Activated CD4-positive, alpha-beta memory T cell treated with anti-CD3 and anti-CD28 coated beads, Interleukin-2, amount 10 ng/mL, durations not matched to agents 7 days and 5 days (primary cell): Measurements from ENCODE around the gene HSPB7. TPM values are rescaled to one million over a fixed set of nuclear protein-coding genes. Genes with fewer than 3 reads are reported as not detected.
"Not testable (repeated sequence)": the region's sequence is repeated elsewhere in the genome, so short reads cannot be mapped to it uniquely, and the experiment has no call there.

Experiments
- CTCF ChIA-PET: fragments of 350-600 bp; sonication (Branson Sonifier 250); formaldehyde crosslinking; loops from one replicate; lab custom pipeline; 2021; ENCODE audit warnings: antibody characterized with exemption, inconsistent platforms; lab: Charles Lee
- POLR2A ChIA-PET: fragments of 350-600 bp; sonication (Branson Sonifier 250); formaldehyde crosslinking; loops from one replicate; lab custom pipeline; 2021; ENCODE audit warnings: antibody characterized with exemption; lab: Charles Lee
- DNase-seq: peaks from one replicate; pipeline ENCODE4 v3.0.0-alpha.2; 2020
- H3K27ac Mint-ChIP-seq: one replicate; pipeline ENCODE4 v1.8.0; 2021; ENCODE audit warnings: mild to moderate bottlenecking, mixed read lengths
- H3K27me3 Mint-ChIP-seq: one replicate; pipeline ENCODE4 v1.8.0; 2021; ENCODE audit warnings: mixed read lengths
- H3K36me3 Mint-ChIP-seq: one replicate; pipeline ENCODE4 v1.8.0; 2021; ENCODE audit warnings: low read depth, mixed read lengths
- H3K4me1 Mint-ChIP-seq: one replicate; pipeline ENCODE4 v1.8.0; 2021; ENCODE audit warnings: mixed read lengths
- H3K4me3 Mint-ChIP-seq: one replicate; pipeline ENCODE4 v1.8.0; 2021; ENCODE audit warnings: mild to moderate bottlenecking, mixed read lengths
- H3K9me3 Mint-ChIP-seq: one replicate; pipeline ENCODE4 v1.8.0; 2021; ENCODE audit warnings: mixed read lengths
- total RNA-seq, 2 experiments: library from RNA; stranded (reverse); gene quantifications; one replicate each; pipeline ENCODE4 v1.2.3, GENCODE V29; 2021

The HSPB7 gene
- not detected for total RNA-seq

GRCh38 chr1:16017461-16018303, at the start of gene HSPB7:
Gene HSPB7 (minus strand): TSS chr1:16018043. CDS start chr1:16017963, 80 bp downstream.
- CTCF ChIA-PET: no interaction called here
- DNase-seq: no peak
- Mint-ChIP-seq H3K36me3 (no peaks in the 10 kb centered on the region), H3K27me3 (peaks cover 12% of the 10 kb centered on the region), H3K4me3 (no peak within 1 kb of the TSS), H3K9me3 (no peaks in the 10 kb centered on the region), H3K4me1 (no peaks in the 10 kb centered on the region), H3K27ac (no peak within 1 kb of the TSS)
- POLR2A ChIA-PET: no interaction called here

- Mint-ChIP-seq H3K9me3 (no peaks in the 10 kb centered on the region), H3K27me3 (peaks cover 17% of the 10 kb centered on the region), H3K27ac (peak overlapping the region; percentile 14), H3K4me3 (no peak overlapping the region), H3K4me1 (peaks cover 90% of the 10 kb centered on the region), H3K36me3 (peaks cover 5% of the 10 kb centered on the region)
- POLR2A ChIA-PET: no interaction called here
- DNase-seq: no peak
- CTCF ChIA-PET: interaction anchor here (0.6 to 11.1 kb wide), 4 partner anchors 13 to 276 kb away, joined by 3 to 88 read pairs (median 3); no protein-coding TSS in a partner anchor
Observed at GRCh38 chr1:16067127-16067768, 49.4 kb upstream of the HSPB7 start.

DNA sequence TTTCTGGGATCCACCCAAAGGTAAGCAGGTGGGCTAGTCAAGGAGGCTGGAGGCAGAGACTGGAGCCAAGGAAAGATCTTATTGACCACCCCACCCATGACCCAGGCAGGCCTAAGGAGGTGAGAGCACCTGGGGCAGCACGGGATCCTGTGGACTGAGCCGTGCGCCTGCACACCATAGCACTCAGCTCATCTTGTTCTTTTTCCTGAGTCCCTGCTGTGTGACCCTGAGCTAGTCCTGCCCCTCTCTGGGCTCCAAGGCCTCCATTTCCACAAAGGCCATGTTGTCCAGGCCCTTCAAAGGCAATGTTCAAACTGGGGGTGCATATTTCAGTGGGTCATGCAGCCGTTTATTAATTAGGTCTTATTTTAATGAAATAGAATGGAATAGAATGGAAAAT, 48.4 kb upstream of the HSPB7 start:
- H3K9me3 Mint-ChIP-seq: no peaks in the 10 kb centered on the region
- peaks cover 82% of the 10 kb centered on the region for H3K4me1 Mint-ChIP-seq
- no peak for DNase-seq
- peaks cover 5% of the 10 kb centered on the region for H3K36me3 Mint-ChIP-seq
- peaks cover 12% of the 10 kb centered on the region for H3K27me3 Mint-ChIP-seq
- no peak overlapping the region for H3K27ac Mint-ChIP-seq
- H3K4me3 Mint-ChIP-seq: no peak overlapping the region
- CTCF ChIA-PET: interaction anchor here (2.4 to 11.1 kb wide), 2 partner anchors 10 to 14 kb away, joined by 7 to 88 read pairs; no protein-coding TSS in a partner anchor
- POLR2A ChIA-PET: no interaction called here

- ChIA-PET POLR2A (interaction anchor here (0.6 to 1.8 kb wide), 2 partner anchors 8 to 142 kb away, joined by 3 to 6 read pairs; partner anchors contain the start of gene FAM131C), CTCF (interaction anchor here (0.9 to 11.1 kb wide), 4 partner anchors 8 to 15 kb away, joined by 3 to 88 read pairs (median 5); no protein-coding TSS in a partner anchor)
- Mint-ChIP-seq H3K4me1 (peaks cover 73% of the 10 kb centered on the region), H3K36me3 (peaks cover 5% of the 10 kb centered on the region), H3K9me3 (no peaks in the 10 kb centered on the region), H3K27me3 (peaks cover 12% of the 10 kb centered on the region), H3K27ac (peak overlapping the region; percentile 78), H3K4me3 (peak overlapping the region; percentile 67)
- no peak for DNase-seq
Observed at GRCh38 chr1:16065269-16065576, 47.4 kb upstream of the HSPB7 start.

DNA sequence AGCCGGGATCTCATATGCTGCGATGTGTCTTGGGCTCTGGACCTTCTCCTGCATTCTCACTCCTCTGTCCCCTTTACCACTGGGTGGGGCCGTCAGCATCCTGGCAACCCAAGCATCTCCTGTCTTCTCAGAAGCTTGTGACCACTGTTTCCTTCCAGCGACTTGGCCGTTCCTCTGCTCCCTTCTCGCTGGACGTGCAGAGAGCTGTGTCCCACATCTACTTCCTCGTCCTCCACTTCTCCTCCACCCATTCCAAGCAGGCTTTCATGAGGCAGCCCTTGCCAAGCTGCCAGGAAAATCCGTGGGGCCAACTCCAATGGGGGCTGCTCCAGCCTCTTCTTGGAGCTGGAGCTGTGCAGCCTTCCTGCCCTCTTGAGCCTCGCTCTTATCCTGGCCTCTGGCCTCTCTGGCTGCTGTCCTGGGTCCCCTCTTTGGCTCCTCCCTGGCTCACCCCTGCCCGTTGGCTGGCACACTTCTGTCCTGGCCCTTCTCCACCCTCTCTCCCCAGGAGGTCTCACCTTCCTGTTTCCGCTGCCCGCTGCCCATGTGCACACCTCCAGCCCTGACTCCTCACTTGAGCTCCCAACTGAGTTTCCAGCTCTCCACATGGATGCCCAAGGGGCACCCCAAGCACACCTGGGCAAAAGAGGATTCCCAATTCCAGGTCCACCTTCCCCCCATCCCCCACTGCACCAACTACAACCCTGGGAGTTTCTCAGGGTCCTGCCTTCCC, 46.9 kb upstream of the HSPB7 start:
- Mint-ChIP-seq H3K27ac (peak overlapping the region; percentile 78), H3K4me3 (peak overlapping the region; percentile 67), H3K4me1 (peaks cover 68% of the 10 kb centered on the region), H3K9me3 (no peaks in the 10 kb centered on the region), H3K27me3 (peaks cover 12% of the 10 kb centered on the region), H3K36me3 (peaks cover 5% of the 10 kb centered on the region)
- peak; percentile 40 for DNase-seq
- ChIA-PET CTCF (interaction anchor here (0.6 to 11.1 kb wide), 7 partner anchors 8 to 273 kb away, joined by 3 to 88 read pairs (median 3); no protein-coding TSS in a partner anchor), POLR2A (interaction anchor here (0.6 to 1.8 kb wide), 3 partner anchors 9 to 145 kb away, joined by 3 to 6 read pairs (median 4); partner anchors contain the start of gene FAM131C)

DNA sequence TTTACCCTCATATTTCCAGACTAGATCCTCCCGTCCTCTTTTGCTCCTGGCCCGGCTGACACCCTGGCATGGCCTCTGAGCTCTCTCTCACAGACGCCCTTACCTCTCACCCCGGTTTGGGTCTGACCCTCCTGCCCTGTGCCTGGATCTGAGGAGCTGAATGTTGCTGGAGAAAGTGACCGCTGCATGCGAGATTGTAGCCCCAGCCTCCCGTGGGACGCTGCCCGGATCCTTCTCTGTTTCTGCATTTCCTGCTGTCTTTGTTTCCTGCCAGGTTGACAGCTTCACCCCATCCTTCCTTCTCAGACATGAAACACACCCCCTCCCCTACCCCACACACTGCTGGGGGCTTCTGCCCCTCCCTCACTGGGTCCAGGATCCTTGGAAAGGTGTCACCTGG, 46.1 kb upstream of the HSPB7 start:
- Mint-ChIP-seq H3K4me1 (peaks cover 60% of the 10 kb centered on the region), H3K9me3 (no peaks in the 10 kb centered on the region), H3K36me3 (peaks cover 5% of the 10 kb centered on the region), H3K4me3 (peak overlapping the region; percentile 67), H3K27me3 (peaks cover 12% of the 10 kb centered on the region), H3K27ac (peak overlapping the region; percentile 78)
- no peak for DNase-seq
- ChIA-PET CTCF (interaction anchor here (0.6 to 11.1 kb wide), 6 partner anchors 8 to 272 kb away, joined by 3 to 88 read pairs (median 4); no protein-coding TSS in a partner anchor), POLR2A (interaction anchor here (1.0 to 1.8 kb wide), 2 partner anchors 9 to 144 kb away, joined by 4 to 6 read pairs; partner anchors contain the start of gene FAM131C)

GRCh38 chr1:16063226-16063829, 45.5 kb upstream of the HSPB7 start:
- Mint-ChIP-seq H3K4me1 (peaks cover 54% of the 10 kb centered on the region), H3K27ac (peak overlapping the region; percentile 78), H3K27me3 (peaks cover 9% of the 10 kb centered on the region), H3K36me3 (no peaks in the 10 kb centered on the region), H3K4me3 (peak overlapping the region; percentile 67), H3K9me3 (no peaks in the 10 kb centered on the region)
- DNase-seq: no peak
- POLR2A ChIA-PET: interaction anchor here (1.0 to 1.8 kb wide), 2 partner anchors 10 to 23 kb away, joined by 3 to 6 read pairs; partner anchors contain the start of gene FAM131C
- CTCF ChIA-PET: interaction anchor here (11.1 kb wide), 1 partner anchor 17 kb away, joined by 88 read pairs; no protein-coding TSS in a partner anchor

- H3K27ac Mint-ChIP-seq, H3K4me3 Mint-ChIP-seq, H3K27me3 Mint-ChIP-seq, CTCF ChIA-PET, H3K36me3 Mint-ChIP-seq, DNase-seq, H3K9me3 Mint-ChIP-seq: not testable (repeated sequence)
- POLR2A ChIA-PET: interaction anchor here (1.0 kb wide), 1 partner anchor 23 kb away, joined by 3 read pairs; no protein-coding TSS in a partner anchor
- H3K4me1 Mint-ChIP-seq: peaks cover 48% of the 10 kb centered on the region
Observed at GRCh38 chr1:16062687-16063075, 44.8 kb upstream of the HSPB7 start.

GRCh38 chr1:16061989-16062686, 44.3 kb upstream of the HSPB7 start:
- POLR2A ChIA-PET: interaction anchor here (1.0 kb wide), 1 partner anchor 22 kb away, joined by 3 read pairs; no protein-coding TSS in a partner anchor
- H3K36me3 Mint-ChIP-seq, DNase-seq, H3K27ac Mint-ChIP-seq, H3K9me3 Mint-ChIP-seq, CTCF ChIA-PET, H3K4me3 Mint-ChIP-seq, H3K27me3 Mint-ChIP-seq: not testable (repeated sequence)
- peaks cover 42% of the 10 kb centered on the region for H3K4me1 Mint-ChIP-seq

- POLR2A ChIA-PET: no interaction called here
- CTCF ChIA-PET: interaction anchor here (1.0 to 1.4 kb wide), 3 partner anchors 9 to 21 kb away, joined by 3 to 4 read pairs (median 4); no protein-coding TSS in a partner anchor
Observed at GRCh38 chr1:16061266-16061665, 43.4 kb upstream of the HSPB7 start.

DNA sequence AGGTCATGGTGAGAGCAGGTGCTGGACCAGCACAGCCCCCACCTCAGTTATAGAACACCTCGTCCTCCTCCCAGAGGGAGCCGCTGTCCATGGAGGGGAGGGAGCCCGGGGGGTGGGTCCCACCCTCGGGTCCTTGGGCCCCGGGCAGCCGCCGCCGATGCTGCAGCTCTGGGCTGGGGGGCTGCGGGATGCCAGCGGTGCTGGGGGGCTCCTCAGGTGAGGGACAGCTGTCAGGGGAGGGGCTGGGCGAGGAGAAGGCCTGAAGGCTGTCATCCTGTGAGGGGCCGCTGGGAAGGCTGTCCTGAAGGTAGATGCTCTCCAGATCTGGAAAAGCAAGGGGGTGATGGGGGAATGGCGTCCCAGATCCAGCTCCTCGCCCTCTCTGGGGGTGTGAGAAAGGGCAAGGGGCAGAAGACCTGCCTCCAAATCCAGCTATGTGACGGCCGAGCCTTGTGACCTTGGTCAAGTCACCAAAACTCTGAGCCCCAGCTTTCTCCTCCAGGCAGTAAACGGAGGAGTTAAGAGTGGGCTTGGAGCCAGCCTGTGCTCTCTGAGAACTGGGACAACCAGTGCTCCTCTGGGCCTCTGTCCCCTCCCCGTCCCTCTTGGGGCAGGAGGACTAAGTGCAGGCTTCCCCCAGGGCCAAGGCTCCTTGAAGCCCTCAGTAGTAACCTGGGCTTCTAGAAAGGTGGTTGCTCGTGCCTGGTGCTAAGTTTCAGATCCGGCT, 40.7 kb upstream of the HSPB7 start:
- H3K27me3 Mint-ChIP-seq, POLR2A ChIA-PET, H3K9me3 Mint-ChIP-seq, H3K4me3 Mint-ChIP-seq, DNase-seq, H3K36me3 Mint-ChIP-seq, H3K27ac Mint-ChIP-seq: not testable (repeated sequence)
- H3K4me1 Mint-ChIP-seq: peaks cover 22% of the 10 kb centered on the region
- CTCF ChIA-PET: interaction anchor here (1.2 kb wide), 1 partner anchor 23 kb away, joined by 5 read pairs; no protein-coding TSS in a partner anchor

More at GRCh38 chr1:16061266-16061665, 43.4 kb upstream of the HSPB7 start:
- H3K36me3 Mint-ChIP-seq: no peaks in the 10 kb centered on the region
- H3K9me3 Mint-ChIP-seq: no peaks in the 10 kb centered on the region
- H3K4me3 Mint-ChIP-seq: no peak overlapping the region
- DNase-seq: no peak
- peaks cover 36% of the 10 kb centered on the region for H3K4me1 Mint-ChIP-seq
- peaks cover 6% of the 10 kb centered on the region for H3K27me3 Mint-ChIP-seq
- no peak overlapping the region for H3K27ac Mint-ChIP-seq
